Stomach (tissue), 9 donors: ENCODE data around the gene MSH5. TPM values are rescaled to one million over a fixed set of nuclear protein-coding genes. Genes with fewer than 3 reads are reported as not detected.
"Not testable (repeated sequence)": the region's sequence is repeated elsewhere in the genome, so short reads cannot be mapped to it uniquely, and the experiment has no call there.

Experiments
- DNase-seq, 2 donors: peaks; one replicate each; pipeline versions ENCODE4 v3.0.0 to v3.0.0-alpha.2; 2013 to 2019
- H3K27ac ChIP-seq, 5 donors: fragments of 200-600 bp in 4 of 5; sonication (generic) in 4 of 5; one replicate each; pipeline ENCODE4 v1.5.1; 2013 to 2019; ENCODE audit warnings: mild to moderate bottlenecking in 1 of 5, moderate library complexity in 1 of 5
- H3K27me3 ChIP-seq, 3 donors: fragments of 200-600 bp; sonication (generic); one replicate each; pipeline ENCODE4 v1.5.1; 2017 to 2019; ENCODE audit warnings: mixed run types in 1 of 3
- H3K36me3 ChIP-seq, 4 donors: fragments of 200-600 bp; sonication (generic); 1 replicate in 3 of 4; 2 replicates in 1 of 4; pipeline ENCODE4 v1.5.1; 2016 to 2019
- H3K4me1 ChIP-seq, 4 donors: fragments of 200-600 bp; sonication (generic); one replicate each; pipeline ENCODE4 v1.5.1; 2016 to 2019
- H3K4me3 ChIP-seq, 4 donors: fragments of 200-600 bp; sonication (generic) in 3 of 4; one replicate each; pipeline ENCODE4 v1.5.1; 2016 to 2019; ENCODE audit warnings: mild to moderate bottlenecking in 1 of 4
- H3K9me3 ChIP-seq, 4 donors: fragments of 200-600 bp; sonication (generic); one replicate each; pipeline ENCODE4 v1.5.1; 2016 to 2019
- EP300 ChIP-seq: sonication (generic); formaldehyde crosslinking; IDR thresholded peaks from one replicate; pipeline ENCODE4 v1.6.1; 2017; ENCODE audit warnings: antibody characterized with exemption
- POLR2A ChIP-seq, 4 donors: fragments of 450-650 bp; IDR thresholded peaks; one replicate each; pipeline ENCODE4 v1.6.1; 2016; ENCODE audit warnings: antibody characterized with exemption in 4 of 4, control low read depth in 2 of 4, mild to moderate bottlenecking in 1 of 4, moderate library complexity in 1 of 4
- POLR2AphosphoS5 ChIP-seq, 3 donors: sonication (generic); formaldehyde crosslinking; IDR thresholded peaks; one replicate each; pipeline ENCODE4 v1.6.1; 2016; ENCODE audit warnings: antibody characterized with exemption in 3 of 3
- WGBS, 5 donors: extraction: QIAGEN DNeasy Blood & Tissue Kit in 3 of 5; methylation state at CpG; one replicate each; pipeline versions ENCODE4 v1.1.5 to v1.1.7; 2013 to 2018; 5-methylcytosine and 5-hydroxymethylcytosine counted together
- intact Hi-C: fragments of 100-400 bp; cut with DNase I; formaldehyde crosslinking; loops from one replicate; pipeline ENCODE4 v1.15.1; 2023; ENCODE audit warnings: low total_unique reads
- polyA plus RNA-seq, 3 donors: library from polyadenylated mRNA; stranded (reverse); fragments of 200-250 nt; gene quantifications; one replicate each; pipeline ENCODE4 v1.2.3, GENCODE V29; 2013
- total RNA-seq, 5 donors: library from RNA; depleted of rRNA; stranded (reverse); fragments of >200 nt; gene quantifications; one replicate each; pipeline versions ENCODE4 v1.1.0 to v1.2.3, GENCODE V29; 2014 to 2016
- TF ChIP-seq, protein P1 (sequence below), 7 experiments: fragments of 450-650 bp in 4 of 7; fragments of 200-600 bp in 3 of 7; sonication (generic) in 3 of 7; IDR thresholded peaks; one replicate each; pipeline ENCODE4 v1.5.1; 2016 to 2019; ENCODE audit warnings: antibody characterized with exemption in 7 of 7, control low read depth in 2 of 7, mild to moderate bottlenecking in 1 of 7
- donor health status: healthy with polysubstance abuse.
- donor health status: Bipolar disorder and iron deficiency.
- donor health status: healthy.

Gene MSH5
- total and polyA plus RNA-seq, 8 donors: 2.9 to 66.4 (median 10.9) TPM

DNA sequence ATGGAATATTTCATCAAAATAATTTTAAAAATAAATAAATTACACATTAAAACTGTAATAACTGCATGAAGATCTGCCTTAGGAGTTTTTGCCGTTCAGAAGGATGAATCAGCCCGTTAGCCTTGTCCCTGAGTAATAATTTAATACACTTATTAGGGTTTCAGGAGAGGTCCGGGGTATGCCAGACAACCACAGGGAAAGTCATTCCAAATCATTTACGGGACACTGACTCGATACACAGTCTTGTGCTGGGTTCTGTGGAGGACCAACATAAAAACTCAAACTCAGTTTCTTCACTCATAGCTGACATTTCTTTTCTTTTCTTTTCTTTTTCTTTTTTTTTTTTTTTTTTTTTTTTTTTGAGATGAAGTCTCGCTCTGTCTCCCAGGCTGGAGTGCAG is 33.9 kb upstream of the MSH5 start:
- Histone ChIP-seq H3K9me3 (no peaks in the 10 kb centered on the region), H3K27ac (no peak overlapping the region), H3K36me3 (peaks cover 0 to 2% (median under 1%) of the 10 kb centered on the region in 4 donors), H3K4me1 (peaks cover 11 to 27% (median 20%) of the 10 kb centered on the region in 4 donors), H3K4me3 (no peak overlapping the region), H3K27me3 (peaks cover 0 to 4% (median 0%) of the 10 kb centered on the region in 3 donors)
- WGBS, 5 donors: 88 to 94% (median 92%) methylated on average over 5 to 6 of the region's 6 CpGs
- TF ChIP-seq POLR2A (IDR thresholded peaks at IDR 0.05) (no peak), POLR2AphosphoS5 (IDR thresholded peaks at IDR 0.05) (no peak), EP300 (no peak)
- TF ChIP-seq, protein P1, sequence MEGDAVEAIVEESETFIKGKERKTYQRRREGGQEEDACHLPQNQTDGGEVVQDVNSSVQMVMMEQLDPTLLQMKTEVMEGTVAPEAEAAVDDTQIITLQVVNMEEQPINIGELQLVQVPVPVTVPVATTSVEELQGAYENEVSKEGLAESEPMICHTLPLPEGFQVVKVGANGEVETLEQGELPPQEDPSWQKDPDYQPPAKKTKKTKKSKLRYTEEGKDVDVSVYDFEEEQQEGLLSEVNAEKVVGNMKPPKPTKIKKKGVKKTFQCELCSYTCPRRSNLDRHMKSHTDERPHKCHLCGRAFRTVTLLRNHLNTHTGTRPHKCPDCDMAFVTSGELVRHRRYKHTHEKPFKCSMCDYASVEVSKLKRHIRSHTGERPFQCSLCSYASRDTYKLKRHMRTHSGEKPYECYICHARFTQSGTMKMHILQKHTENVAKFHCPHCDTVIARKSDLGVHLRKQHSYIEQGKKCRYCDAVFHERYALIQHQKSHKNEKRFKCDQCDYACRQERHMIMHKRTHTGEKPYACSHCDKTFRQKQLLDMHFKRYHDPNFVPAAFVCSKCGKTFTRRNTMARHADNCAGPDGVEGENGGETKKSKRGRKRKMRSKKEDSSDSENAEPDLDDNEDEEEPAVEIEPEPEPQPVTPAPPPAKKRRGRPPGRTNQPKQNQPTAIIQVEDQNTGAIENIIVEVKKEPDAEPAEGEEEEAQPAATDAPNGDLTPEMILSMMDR (IDR thresholded peaks at IDR 0.05): no peak
- DNase-seq: no peak
- intact Hi-C loops: no loop called here

DNA sequence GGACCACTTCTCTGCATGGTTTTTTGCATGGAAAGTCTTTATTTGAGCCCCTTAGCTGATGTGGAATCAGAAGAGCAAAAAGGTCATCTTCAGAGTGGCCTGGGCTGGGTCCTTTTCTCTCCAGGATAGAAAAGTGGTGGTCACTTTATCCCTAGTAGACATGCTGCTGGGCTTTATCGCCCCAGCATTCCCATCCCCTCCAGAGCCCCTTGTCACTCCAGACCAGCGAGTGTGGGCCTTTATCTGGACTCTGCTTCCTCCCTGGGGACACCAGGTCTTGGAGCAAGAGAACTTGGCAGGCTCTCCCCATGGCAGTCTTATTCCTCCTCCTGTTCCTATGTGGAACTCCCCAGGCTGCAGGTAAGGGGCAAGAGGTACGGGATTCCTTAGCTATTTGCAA is 33.2 kb upstream of the MSH5 start, which contains the start of gene LY6G6F:
Gene LY6G6F (plus strand): TSS at position 268 of the 400 bp plus-strand sequence. CDS start 41 bp downstream, at position 309.
- intact Hi-C loops: no loop called here
- Histone ChIP-seq H3K27me3 (peaks cover 0 to 4% (median 0%) of the 10 kb centered on the region in 3 donors), H3K9me3 (no peaks in the 10 kb centered on the region), H3K36me3 (no peaks in the 10 kb centered on the region), H3K4me3 (no peak within 1 kb of the TSS), H3K27ac (no peak within 1 kb of the TSS), H3K4me1 (peaks cover 8 to 25% (median 13%) of the 10 kb centered on the region in 4 donors)
- no peak for DNase-seq
- TF ChIP-seq EP300 (no peak), POLR2AphosphoS5 (IDR thresholded peaks at IDR 0.05) (no peak), POLR2A (IDR thresholded peaks at IDR 0.05) (no peak)
- TF ChIP-seq, protein P1 (IDR thresholded peaks at IDR 0.05): no peak
- 44 to 65% (median 53%) methylated on average over 3 of the region's 3 CpGs for WGBS, 5 donors

DNA sequence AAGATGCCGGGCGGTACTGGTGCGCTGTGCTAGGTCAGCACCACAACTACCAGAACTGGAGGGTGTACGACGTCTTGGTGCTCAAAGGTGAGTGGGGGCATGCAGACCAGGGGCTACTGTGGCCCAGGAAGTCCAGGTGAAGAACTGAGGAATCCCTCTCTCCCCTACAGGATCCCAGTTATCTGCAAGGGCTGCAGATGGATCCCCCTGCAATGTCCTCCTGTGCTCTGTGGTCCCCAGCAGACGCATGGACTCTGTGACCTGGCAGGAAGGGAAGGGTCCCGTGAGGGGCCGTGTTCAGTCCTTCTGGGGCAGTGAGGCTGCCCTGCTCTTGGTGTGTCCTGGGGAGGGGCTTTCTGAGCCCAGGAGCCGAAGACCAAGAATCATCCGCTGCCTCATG is 32.1 kb upstream of the MSH5 start:
- TF ChIP-seq POLR2AphosphoS5 (IDR thresholded peaks at IDR 0.05) (no peak), POLR2A (IDR thresholded peaks at IDR 0.05) (no peak), EP300 (no peak)
- TF ChIP-seq, protein P1 (IDR thresholded peaks at IDR 0.05): no peak
- no peak for DNase-seq
- Histone ChIP-seq H3K4me1 (peaks cover 0 to 18% (median 6%) of the 10 kb centered on the region in 4 donors), H3K27ac (no peak overlapping the region), H3K36me3 (no peaks in the 10 kb centered on the region), H3K9me3 (no peaks in the 10 kb centered on the region), H3K4me3 (no peak overlapping the region), H3K27me3 (peaks cover 0 to 4% (median 0%) of the 10 kb centered on the region in 3 donors)
- intact Hi-C loops: no loop called here
- WGBS, 5 donors: 81 to 95% (median 88%) methylated on average over 9 to 10 of the region's 10 CpGs

DNA sequence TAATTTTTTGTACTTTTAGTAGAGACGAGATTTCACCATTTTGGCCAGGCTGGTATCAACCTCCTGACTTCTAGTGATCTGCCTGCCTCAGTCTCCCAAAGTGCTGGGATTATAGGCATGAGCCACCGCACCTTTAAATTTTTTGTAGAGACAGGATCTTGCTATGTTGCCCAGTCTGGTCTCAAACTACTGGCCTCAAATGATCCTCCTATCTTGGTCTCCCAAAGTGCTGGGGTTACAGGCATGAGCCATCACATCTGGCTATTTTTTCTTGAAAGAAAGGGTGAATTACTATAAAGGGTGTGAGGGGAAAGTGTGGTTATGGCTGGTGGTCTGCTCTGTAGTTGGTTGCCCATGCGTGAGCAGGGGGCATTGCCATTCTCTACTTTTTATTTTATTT is 31.6 kb upstream of the MSH5 start:
- TF ChIP-seq, protein P1 (IDR thresholded peaks at IDR 0.05): no peak
- TF ChIP-seq POLR2A (IDR thresholded peaks at IDR 0.05) (no peak), EP300 (no peak), POLR2AphosphoS5 (IDR thresholded peaks at IDR 0.05) (no peak)
- H3K36me3 ChIP-seq: no peaks in the 10 kb centered on the region
- no peaks in the 10 kb centered on the region for H3K9me3 ChIP-seq
- H3K4me1 ChIP-seq: peaks cover 0 to 18% (median 6%) of the 10 kb centered on the region in 4 donors
- 89 to 98% (median 96%) methylated on average over 3 of the region's 3 CpGs for WGBS, 5 donors
- H3K27ac ChIP-seq: no peak overlapping the region
- intact Hi-C loops: no loop called here
- peaks cover 0 to 4% (median 0%) of the 10 kb centered on the region in 3 donors for H3K27me3 ChIP-seq
- H3K4me3 ChIP-seq: no peak overlapping the region
- no peak for DNase-seq

DNA sequence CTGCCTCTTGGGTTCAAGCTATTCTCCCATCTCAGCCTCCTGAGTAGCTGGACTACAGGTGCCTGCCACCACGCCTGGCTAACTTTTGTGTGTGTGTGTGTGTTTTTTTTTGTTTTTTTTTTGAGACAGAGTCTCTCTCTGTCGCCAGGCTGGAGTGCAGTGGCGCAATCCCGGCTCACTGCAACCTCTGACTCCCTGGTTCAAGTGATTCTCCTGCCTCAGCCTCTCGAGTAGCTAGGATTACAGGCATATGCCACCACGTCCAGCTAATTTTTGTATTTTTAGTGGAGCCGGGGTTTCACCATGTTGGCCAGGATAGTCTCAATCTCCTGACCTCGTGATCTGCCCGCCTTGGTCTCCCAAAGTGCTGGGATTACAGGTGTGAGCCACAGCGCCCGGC is 30.6 kb upstream of the MSH5 start:
- H3K27me3 ChIP-seq, H3K36me3 ChIP-seq, H3K4me3 ChIP-seq, H3K9me3 ChIP-seq, DNase-seq, intact Hi-C loops, H3K27ac ChIP-seq: not testable (repeated sequence)
- 89 to 94% (median 93%) methylated on average over 11 of the region's 11 CpGs for WGBS, 5 donors
- peaks cover 0 to 10% (median 0%) of the 10 kb centered on the region in 4 donors for H3K4me1 ChIP-seq
